ENCODE data around the gene SMPD3.

The SMPD3 gene

DNA sequence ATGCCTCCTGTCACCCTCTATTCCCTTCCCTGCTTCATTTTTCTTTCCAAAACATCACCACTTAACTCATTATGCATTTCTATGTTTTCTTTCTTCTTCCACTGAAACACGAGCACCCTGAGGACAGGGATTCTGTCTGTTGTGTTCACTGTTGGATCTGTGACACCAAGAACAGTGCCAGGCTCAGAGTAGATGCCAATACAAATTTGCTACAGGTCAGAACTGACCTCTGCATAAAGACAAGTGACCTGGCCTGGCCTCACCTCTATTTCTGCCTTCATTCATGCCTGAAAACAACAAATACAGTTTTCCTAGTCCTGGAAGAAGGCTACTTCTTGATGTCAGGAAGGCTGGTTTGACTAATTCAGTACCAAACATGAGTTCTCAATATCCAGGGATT lies 45.1 kb downstream of the SMPD3 start:
- no peak for DNase-seq (ENCODE audit: low spot score)

DNA sequence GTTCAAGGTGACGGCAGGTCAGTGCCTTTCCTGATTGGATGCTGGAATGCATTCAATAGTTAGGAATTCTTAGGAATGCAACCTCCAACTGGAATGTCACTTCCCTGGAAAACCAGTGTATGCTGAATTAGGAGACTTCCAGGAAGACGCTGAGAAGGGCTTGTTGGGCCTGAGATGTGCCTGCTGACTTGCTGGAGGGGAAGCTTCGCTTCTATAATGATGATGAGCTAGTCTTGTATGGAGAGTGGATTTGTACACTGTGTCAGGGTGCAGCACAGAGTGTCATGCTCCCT lies 45.6 kb downstream of the SMPD3 start:
- no peak for DNase-seq (ENCODE audit: low spot score)

DNA sequence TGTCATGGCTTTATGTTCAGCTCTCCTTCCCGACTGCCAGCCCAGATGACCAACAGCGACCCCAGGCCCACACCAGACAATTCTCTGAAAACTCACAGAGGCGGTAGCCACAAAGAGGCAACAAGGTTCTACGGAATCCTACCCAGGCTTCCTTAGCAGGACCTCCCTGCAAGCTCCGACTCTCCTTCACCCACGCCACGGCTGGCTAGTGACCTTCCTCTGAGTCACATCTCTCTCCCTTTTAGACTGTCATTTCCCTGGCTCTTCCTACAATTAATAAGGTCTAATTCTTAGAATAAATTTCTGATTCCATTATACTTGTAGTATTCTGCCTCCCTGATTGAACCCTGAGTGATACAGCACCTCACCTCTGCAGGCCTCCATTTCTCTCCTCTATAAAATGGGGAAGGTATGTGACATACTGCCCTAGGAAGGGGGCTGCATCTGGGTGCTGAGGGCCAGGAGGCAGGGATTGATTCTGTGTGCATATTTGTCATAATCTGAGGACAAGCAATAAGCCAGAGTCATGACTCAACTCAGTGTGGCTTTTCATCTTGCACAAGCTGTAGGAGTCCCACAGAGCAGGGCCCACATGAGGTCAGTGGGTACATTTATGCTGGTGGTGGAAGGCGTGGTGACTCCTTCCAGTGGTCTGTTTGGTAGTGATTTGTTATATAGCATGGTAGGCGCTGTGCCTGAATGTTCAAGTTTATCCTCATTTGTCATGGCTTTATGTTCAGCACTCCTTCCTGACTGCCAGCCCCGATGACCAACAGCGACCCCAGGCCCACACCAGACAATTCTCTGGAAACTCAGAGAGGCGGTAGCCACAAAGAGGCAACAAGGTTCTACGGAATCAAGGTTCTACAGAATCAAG lies 46.2 kb downstream of the SMPD3 start:
- DNase-seq (ENCODE audit: low spot score) = no peak

DNA sequence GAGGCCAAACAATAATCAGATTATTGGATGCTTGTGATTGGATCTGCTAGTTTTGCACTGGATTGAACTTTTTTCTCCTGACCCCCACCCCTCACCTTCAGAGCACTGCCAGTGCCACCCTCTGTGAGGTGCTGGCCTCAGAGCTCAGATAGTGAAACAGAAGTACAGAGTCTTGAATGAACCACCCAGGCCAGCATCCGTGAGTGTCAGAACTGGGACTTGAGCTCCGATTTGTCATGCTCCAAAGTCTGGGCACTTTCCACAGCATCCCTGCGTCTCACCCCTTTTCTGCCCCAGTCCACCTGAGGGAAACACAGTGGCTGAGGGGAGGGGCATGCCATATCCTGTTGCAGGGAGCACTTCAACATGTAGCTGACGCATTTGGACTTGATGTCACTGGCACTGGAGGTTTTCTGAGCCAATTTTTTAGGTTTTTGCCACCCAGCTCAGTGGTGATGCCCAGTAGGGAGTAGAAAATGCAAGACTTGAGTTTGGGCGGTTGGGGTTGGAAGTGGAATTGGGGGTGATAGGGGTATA lies 47.3 kb downstream of the SMPD3 start:
- DNase-seq (ENCODE audit: low spot score) = no peak

DNA sequence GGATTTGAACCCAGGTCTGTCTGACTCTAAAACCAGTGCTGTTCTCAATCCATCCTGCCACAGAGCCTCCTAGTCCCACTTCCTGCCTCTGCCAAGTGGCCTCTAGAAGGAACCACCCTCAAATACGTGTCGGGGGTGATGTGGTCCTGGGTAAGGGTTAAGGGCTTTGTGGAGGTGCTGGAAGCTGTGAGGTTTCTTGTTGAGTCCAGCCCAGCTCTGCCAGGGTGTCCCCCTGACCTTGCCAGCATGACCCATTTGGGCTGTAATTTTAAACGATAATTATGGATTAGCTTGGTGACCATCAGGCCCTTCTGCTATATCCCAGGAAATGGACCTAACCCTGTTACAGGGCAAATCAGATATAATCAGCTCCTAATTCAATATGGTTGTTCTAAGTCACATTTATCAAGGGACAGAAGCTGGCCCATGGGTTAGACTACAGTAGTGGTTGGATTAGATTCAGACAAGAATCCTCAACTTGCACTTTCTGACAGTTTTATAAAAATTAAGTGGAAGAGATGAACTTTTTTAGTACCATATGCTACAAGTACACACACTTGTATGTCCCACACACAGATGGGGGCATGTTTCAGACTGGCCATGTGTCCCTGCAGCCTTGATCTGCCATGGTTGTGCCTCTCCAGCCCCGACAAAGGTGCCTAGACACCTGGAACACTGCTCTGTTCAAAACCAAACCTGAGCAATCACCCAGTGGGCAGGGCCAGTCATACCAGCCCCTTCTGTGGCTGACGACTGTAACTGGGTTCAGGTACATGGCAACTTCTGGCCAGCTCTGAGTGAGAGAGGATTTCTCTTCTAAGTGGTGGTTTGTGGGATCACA lies 48.0 kb downstream of the SMPD3 start:
- no peak for DNase-seq (ENCODE audit: low spot score)

DNA sequence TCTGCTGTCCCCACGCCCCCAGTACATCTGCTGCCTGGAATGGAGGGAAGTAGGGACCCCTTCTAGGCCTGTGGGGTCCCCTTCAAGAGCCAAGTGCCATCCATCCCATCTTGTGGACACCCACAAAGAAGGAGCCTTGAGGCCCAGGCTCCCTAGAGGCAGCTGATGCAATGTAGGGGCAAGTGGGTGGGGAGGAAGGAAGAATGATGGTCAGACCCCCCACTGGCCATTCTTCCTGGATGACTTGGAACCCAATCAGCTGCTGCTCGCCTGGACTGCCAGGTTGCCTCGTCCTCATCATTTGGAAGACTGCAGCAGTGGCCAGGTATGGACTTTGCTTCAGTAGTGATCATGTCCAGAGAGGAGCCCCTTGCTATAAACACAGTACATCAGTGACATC lies 48.9 kb downstream of the SMPD3 start:
- peak; percentile 38 for DNase-seq (ENCODE audit: low spot score)

DNA sequence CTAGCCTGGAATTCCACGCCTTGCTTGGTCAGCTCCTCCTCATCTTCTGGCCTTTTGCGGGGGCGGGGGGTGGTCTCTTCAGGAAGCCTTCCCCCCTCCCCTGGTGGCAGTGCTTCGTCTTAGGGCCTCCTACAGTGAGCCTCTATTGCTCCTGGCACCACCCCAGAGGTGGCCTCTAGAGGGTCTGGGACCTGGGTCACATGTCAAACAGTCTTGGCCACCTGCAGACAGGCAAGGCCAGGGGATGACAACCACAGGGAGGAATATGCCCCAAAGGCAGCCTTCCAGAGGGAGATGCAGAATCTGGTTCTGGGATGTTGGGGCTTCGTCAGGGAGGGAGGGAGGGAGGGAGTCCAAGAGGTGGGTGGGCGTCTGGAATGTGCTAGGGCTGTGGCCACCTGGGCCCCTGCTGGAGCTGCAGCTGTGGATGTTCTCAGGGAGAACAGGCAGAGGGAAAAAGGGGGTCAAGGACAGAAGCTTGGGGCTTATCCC lies 50.6 kb downstream of the SMPD3 start:
- no peak for DNase-seq (ENCODE audit: low spot score)

DNA sequence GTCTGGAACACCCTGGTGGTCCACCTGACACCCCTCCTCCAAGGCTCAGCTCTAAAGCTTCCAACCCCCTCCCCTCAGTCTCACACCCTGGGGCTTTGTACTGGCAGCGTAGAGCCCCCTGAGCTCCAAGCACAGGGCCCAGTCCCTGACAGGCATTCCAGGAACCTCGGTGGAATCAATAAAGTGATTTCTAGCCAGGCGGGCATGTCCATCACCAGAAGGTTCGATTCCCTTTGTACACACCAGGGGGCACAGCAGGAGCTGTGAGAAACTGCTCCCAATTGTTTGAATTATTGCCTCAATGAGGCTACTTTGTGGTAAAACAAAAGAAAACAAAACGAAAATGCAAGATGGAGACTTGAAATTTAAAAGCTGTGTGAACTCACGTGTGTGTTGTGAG lies 51.8 kb downstream of the SMPD3 start:
- DNase-seq (ENCODE audit: low spot score) = peak; percentile 53

DNA sequence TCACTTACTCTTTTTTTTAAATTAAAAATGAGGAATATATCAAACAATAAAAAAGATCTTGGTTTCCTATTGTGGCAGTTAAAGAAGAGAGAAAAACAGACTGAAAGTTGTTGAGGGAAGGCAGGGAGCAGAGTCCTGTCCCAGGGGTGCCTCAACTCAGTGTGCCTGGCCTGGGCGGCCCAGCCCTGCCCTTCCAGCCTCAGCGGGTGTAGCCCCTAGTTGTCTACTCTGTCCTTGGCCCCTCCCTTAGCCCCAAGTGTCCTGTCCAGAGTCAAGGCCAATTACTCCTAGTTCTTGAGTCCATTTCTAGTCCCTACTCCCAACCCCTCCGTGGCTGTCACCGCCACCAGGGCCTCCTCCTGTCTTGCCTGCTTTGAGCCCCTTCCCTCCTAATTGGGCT lies 52.5 kb downstream of the SMPD3 start:
- DNase-seq (ENCODE audit: low spot score) = no peak

DNA sequence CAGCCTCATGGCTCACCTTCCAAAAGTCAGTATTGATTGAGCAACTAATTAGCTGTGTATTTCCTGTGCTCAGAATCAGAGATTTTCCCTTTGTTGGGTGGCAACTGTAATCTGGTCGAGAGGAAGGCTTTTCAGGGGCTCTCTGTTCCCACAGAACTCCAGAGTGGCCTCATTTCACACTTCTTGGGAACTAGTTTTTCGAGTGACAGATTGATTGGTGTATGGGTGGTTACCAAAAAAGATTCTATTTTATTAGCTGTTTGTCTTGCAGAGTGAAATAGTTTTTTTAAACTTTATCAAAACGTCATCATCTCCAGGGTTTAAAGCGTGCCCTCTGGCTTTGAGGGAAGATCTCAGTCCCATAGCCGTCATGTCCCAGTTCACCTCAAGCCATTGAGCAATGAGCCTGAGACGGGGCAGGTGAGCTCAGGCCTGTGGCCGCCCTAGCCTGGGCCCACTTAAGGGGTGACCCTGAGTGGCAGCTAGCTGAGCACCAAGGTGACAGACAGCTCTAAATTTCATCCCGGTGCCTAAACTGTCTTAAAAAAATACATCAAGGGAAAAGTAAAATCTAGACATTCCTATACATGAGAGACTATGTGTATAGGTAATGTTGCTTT lies 53.0 kb downstream of the SMPD3 start:
- DNase-seq (ENCODE audit: low spot score) = no peak

DNA sequence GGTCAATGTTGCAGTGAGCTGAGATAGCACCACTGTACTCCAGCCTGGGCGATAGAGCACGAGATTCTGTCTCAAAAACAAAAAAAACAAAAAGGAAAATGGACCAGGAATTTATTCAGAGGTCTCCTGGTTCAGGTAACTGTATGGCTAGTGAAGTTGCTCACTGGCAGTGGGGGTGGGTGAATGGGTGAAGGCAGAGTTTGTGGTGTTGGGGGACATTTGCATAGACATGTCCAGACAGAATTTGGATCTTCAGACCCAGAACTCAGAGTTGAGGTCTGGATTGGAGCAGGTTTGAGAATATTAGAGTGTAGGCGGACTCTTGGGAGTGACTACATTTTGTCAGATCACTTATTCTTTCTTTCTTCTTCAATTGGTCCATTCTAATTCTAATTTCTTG lies 55.0 kb downstream of the SMPD3 start:
- DNase-seq (ENCODE audit: low spot score) = no peak

DNA sequence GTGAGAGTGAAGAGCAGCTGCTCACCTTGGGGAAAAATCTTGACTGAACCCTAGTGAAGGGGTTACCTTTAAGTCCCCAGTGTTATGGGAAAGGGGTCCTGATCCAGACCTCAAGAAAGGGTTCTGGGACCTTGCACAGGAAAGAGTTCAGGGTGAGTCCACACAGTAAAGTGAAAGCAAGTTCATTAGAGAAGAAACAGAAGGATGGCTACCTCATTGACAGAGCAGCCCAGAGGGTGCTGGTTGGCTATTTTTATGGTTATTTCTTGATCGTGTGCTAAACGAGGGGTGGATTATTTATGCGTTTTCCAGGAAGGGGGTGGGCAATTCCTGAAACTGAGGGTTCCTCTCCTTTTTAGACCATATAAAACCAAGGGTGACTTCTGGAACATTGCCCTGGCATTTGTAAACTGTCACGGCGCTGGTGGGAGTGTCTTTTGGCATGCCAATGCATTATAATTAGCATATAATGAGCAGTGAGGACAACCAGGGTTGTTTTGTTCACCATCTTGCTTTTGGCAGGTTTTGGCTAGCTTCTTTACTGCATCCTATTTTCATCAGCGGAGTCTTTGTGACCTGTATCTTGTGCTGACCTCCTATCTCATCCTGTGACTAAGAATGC lies 58.4 kb downstream of the SMPD3 start:
- no peak for DNase-seq (ENCODE audit: low spot score)

DNA sequence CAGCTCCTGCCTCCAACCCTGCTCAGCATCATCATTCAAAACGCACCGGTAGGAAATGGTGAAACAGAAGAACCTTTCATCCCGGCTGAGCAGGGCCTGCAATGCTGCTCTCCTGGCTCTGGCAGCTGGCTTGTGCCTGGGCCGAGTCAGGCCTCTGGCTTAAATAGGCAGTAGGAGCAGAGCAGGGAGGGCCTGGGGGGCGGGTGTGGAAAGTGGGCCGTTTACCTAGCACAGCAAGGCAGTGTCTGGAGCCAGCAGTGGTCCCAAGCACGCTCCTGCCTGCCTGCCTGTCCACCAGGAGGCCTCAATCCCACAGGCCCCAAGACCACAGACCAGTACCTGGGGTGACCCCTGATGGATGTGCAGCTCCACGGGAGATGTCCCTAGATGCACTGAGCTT lies 59.3 kb downstream of the SMPD3 start:
- DNase-seq (ENCODE audit: low spot score) = no peak

DNA sequence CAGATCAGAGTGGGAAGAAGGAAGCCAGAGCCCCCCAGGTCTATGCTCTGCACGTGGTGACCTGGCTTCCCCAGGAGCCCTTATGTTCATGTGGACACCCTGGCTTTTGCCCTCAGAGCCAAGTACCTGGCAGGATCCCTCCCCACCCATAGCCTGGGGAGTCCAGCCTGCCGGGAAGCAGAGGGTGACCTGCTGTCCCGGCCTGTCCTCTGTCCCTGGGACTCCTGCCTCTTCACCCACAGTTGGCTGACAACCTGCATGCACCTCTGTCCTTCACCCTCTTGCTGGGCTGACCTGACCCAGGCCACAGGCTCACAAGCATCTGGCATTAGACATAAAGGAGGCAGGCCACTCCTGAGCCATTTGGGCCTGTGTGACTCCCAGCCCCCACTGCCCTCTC lies 60.2 kb downstream of the SMPD3 start:
- DNase-seq (ENCODE audit: low spot score) = no peak

DNA sequence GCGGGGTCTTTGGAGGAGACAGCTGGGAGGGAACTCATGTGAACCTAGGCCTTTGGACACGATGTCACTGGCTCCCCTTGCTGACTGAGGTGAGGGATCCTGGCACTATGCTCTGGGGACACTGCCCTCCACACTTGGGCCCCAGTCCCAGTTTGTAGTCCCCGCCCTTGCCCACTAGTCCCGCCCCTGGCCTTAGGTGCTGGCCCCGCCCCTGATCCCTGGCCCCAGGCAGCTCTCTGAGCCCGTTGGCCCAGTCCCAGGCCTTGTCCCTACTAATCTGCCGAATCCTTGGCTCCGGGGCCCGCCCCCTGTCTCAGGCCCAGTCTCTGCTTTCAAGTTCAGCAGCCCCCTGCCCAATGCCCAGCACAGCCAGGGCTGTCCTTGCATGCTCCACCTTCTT lies 61.0 kb downstream of the SMPD3 start:
- no peak for DNase-seq (ENCODE audit: low spot score)

DNA sequence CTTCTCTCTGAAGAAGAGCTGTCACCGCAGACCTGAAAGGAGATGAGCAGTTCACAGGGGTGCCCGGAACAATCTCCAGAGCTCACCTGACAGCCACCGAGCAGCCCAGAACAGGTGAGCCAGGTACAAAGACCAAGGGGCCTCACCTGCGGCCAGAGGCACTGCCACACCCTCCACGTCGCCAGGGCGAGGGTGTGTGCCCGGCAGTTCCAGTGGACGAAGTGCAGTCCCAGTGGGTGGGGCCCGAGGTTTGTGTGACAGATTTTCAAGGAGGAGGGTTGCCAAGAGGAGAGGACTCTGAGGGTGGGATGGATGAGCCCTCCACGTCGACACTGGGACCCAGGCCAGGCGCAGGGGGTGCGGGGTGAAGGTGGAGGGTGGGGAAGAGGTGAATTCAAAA lies 61.7 kb downstream of the SMPD3 start:
- peak; percentile 62 for DNase-seq (ENCODE audit: low spot score)

DNA sequence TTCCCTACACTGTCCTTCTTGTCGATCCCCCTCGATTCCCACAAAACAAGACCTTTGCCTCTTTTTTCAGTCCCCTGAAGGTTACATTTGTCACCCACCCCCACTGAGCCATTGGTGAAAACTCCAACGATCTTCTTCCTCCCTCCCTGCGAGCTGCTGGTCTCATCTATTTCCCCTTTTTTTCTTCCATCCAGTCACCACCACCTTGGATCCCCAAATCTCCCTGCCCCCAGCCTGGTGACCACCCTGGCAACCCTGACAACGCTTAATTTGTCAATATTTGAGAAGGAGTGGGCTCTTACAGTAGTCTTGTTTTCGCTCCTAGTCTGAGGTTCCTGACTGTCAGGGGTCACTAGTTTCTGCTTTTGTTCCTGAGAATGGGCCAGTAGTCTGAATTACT lies 62.9 kb downstream of the SMPD3 start:
- no peak for DNase-seq (ENCODE audit: low spot score)

DNA sequence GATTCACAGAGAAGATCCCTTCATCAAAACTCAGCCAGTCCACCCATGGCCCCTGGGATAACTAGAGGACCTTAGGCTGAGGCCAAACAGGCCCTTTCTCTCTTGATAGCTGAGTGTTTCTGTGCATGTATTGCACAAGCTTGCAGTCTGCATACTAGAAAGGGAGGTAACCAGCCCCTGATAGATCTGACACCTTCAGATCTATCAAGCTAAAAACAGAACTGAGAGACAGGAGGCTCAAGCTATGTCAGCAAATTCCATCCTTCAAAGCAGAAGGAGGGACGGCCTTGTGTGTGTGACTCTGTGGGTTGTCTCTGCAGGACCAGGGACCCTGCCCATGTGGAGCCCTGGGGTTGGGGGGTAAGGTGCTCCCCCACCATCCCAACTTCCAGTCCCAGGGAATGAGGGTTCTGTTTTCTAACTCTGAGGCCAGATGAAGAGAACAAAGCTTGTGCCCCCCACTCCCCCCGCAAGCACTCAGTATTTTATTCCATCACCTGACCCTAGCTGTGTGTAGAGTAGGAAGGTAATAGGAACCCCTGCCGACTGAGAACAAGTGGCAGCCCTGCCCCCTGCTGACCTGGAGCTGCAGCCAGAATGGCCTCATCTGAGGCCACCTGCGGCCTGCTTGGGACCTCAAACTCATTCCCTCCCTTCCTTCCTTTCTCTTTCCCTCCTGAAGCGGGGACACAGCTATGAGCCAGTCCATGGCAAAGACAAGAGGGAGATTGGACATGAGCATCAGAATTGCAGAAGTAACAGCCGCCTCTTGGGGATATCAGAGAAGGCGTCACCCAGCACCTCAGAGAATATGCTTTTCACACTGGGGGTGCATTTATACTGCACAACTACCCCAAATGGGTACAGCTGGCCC lies 63.8 kb downstream of the SMPD3 start:
- no peak for DNase-seq (ENCODE audit: low spot score)

DNA sequence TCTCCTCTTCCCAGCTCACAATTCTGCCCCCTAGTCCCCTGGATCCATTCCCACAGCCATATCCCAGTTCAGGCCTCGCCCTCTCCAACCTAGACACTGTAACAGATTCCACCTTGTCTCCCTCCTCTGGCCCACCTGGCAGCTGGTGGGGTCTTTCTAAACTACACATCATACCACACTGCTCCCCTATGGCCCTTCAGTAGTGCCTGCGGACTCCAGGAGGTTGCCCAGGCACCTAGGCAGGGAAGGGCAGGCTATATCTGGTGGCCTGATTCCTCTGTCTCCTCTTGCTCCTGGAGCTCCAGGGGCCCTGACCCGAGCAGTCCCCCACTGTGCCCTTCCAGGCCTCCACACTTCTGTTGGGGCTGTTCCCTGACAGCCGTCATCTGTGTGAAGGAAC lies 64.5 kb downstream of the SMPD3 start:
- DNase-seq (ENCODE audit: low spot score) = no peak

DNA sequence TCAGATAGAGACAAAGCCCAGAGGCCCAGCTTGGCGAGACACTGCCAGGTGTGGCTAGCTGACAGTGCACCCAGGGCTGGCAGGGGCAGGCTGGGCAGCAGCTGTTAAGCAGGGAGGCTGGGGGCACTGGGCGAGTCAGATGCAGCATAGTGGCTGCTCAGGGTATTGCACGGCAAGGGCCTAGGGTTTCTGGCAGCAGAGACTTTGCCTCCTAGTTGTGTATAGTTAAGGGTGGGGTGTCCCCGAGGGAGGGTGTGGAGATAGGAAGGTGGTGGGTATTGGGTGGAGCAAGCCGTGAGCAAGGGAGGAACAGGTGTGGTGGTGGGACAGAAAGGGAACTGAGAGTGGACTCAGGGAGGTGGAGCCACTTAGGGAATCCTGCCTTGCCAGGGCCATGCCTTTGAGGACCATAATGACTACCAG lies 66.0 kb downstream of the SMPD3 start:
- no peak for DNase-seq (ENCODE audit: low spot score)

DNA sequence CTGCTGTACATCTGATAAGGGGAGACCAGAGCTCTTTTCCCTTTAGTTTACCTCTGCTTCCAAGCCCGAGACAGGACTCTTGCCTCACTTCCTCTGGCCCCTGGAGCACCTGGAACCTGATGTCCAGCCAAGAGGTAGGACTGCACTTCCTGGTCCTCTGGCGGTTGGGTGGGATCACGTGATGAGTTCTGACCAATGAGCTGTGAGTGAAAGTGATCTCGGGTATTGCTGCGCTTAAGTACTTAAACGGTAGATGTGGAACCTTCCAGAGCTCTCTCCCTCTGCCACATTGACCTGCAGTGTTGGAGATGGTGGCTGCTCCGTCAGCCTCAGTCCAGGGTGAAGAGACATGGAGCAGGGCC lies 67.0 kb downstream of the SMPD3 start:
- DNase-seq (ENCODE audit: low spot score) = no peak
